GM12864 (cell line): Measurements from ENCODE around the gene SLC2A14.
A peak's percentile ranks its signal among the peaks of the same experiment; 100 is the strongest.
"Not testable (repeated sequence)": the region's sequence is repeated elsewhere in the genome, so short reads cannot be mapped to it uniquely, and the experiment has no call there.

Experiments
- DNase-seq: peaks from one replicate; pipeline ENCODE4 v3.0.0-alpha.2; 2011; ENCODE audit warnings: low read depth
- H3K4me3 ChIP-seq: 2 replicates; pipeline ENCODE4 v1.5.1; 2011; ENCODE audit warnings: mild to moderate bottlenecking, low read depth, low read length, control low read depth
- TF ChIP-seq, protein P1 (sequence below): IDR thresholded peaks from 2 replicates; pipeline ENCODE4 v1.5.1; 2011; ENCODE audit warnings: low read depth, mild to moderate bottlenecking, moderate library complexity, low read length, control low read depth, inconsistent platforms; ENCODE audit errors: missing control alignments

SLC2A14 gene

GRCh38 chr12:7837366-7837765 is 35.3 kb downstream of the SLC2A14 start:
- DNase-seq = no peak
- TF ChIP-seq, protein P1, sequence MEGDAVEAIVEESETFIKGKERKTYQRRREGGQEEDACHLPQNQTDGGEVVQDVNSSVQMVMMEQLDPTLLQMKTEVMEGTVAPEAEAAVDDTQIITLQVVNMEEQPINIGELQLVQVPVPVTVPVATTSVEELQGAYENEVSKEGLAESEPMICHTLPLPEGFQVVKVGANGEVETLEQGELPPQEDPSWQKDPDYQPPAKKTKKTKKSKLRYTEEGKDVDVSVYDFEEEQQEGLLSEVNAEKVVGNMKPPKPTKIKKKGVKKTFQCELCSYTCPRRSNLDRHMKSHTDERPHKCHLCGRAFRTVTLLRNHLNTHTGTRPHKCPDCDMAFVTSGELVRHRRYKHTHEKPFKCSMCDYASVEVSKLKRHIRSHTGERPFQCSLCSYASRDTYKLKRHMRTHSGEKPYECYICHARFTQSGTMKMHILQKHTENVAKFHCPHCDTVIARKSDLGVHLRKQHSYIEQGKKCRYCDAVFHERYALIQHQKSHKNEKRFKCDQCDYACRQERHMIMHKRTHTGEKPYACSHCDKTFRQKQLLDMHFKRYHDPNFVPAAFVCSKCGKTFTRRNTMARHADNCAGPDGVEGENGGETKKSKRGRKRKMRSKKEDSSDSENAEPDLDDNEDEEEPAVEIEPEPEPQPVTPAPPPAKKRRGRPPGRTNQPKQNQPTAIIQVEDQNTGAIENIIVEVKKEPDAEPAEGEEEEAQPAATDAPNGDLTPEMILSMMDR = no peak
- no peak overlapping the region for H3K4me3 ChIP-seq

DNA sequence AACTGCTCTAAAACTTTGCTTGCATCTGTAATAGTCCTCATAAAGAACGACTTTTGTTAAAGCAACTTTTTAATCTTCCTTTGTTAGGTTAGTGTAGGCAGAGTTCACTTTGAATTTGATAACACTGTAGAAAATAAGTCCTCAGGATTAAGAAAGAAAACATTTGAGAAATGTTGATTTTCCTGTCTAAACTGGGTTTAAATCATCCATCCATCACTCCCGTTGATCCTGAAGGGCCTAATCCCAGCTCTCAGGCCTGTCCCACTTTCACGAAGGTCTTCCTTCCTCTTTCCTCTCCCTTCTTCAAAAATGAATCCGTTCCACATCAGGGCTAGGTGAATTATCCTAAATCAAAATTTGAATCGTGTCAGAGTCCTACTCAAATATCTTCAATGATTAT is 36.9 kb downstream of the SLC2A14 start:
- no peak for DNase-seq
- no peak overlapping the region for H3K4me3 ChIP-seq
- TF ChIP-seq, protein P1 = no peak

- DNase-seq = no peak
- TF ChIP-seq, protein P1 = no peak
- no peak overlapping the region for H3K4me3 ChIP-seq
Measured at GRCh38 chr12:7835116-7835515, 37.6 kb downstream of the SLC2A14 start.

- no peak overlapping the region for H3K4me3 ChIP-seq
- no peak for DNase-seq
- TF ChIP-seq, protein P1 = no peak
Measured at GRCh38 chr12:7834701-7835100, 38.0 kb downstream of the SLC2A14 start.

DNA sequence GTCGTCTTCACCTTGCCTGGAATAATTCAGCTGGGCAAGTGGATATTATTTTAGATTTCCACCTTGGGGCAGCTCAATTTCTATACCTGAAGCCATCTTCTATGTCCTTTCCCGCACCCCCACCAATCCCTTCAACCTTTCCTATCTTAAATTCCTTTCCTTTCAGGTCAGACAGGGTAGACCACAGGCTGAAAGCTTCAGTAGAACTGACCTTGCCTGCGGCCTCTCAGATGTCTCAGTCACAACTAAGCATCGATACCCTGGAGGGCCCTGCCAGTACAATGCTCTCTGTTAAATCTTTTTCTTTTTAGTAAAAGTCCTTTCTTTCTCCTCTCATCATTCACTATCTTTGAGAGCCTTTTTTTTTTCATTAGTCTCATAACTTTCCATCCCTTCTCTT is 38.9 kb downstream of the SLC2A14 start:
- no peak for DNase-seq
- H3K4me3 ChIP-seq = no peak overlapping the region
- TF ChIP-seq, protein P1 = no peak

- not testable (repeated sequence) for DNase-seq, H3K4me3 ChIP-seq
Measured at GRCh38 chr12:7833201-7833600, 39.5 kb downstream of the SLC2A14 start.

DNA sequence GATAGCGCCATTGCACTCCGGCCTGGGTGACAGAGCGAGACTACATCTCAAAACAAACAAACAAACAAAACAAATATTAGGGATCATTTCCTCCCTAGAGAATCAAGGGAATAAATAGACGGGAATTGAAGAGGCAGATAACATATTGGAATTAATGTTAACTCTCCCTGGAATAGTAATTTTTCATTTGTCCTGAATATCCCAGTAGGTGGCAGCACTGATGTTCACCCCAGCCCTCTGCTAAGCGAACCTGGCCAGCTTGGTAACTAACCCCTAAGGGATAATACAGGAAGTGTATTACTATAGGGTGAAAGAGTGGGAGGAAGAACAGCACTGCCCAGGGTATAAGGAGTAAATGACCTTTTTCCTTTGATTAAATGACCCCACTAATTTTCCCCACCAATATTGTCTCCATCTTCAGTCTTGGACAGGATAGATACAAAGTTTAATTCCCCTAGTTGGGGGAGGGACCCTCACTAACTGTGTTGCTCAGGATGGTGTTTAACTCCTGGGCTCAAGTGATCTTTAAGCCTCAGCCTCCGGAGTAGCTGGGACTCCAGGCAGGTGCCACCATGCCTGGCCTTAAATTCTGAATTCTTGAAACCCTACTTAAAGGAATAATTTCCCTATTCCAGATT is 40.5 kb downstream of the SLC2A14 start:
- no peak overlapping the region for H3K4me3 ChIP-seq
- TF ChIP-seq, protein P1 = peak; percentile 56
- DNase-seq = peak; percentile 13

DNA sequence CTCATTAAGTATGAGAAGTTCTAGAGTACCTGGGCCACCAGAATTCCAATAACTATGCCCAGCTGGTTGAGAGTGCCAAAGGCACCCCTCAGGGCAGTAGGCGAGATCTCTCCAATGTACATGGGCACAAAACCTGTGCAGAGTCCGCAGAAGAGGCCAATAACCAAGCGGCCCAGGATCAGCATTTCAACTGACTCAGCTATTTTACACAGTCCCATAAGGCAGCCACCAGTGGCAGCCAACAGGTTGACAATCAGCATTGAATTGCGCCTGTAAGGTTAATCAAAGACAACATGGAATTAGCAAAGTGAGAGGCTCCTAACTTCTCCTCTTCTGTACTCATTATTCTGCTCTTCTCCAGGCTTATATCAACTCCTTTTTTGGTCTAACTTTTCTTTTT is 43.0 kb downstream of the SLC2A14 start:
- DNase-seq, H3K4me3 ChIP-seq: not testable (repeated sequence)

GRCh38 chr12:7825754-7826153 is 47.0 kb downstream of the SLC2A14 start:
- not testable (repeated sequence) for DNase-seq, H3K4me3 ChIP-seq
